Measurements from ENCODE around the gene SLC35A1.
"Not testable (repeated sequence)": the region's sequence is repeated elsewhere in the genome, so short reads cannot be mapped to it uniquely, and the experiment has no call there.

Gene SLC35A1, protein sequence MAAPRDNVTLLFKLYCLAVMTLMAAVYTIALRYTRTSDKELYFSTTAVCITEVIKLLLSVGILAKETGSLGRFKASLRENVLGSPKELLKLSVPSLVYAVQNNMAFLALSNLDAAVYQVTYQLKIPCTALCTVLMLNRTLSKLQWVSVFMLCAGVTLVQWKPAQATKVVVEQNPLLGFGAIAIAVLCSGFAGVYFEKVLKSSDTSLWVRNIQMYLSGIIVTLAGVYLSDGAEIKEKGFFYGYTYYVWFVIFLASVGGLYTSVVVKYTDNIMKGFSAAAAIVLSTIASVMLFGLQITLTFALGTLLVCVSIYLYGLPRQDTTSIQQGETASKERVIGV

DNA sequence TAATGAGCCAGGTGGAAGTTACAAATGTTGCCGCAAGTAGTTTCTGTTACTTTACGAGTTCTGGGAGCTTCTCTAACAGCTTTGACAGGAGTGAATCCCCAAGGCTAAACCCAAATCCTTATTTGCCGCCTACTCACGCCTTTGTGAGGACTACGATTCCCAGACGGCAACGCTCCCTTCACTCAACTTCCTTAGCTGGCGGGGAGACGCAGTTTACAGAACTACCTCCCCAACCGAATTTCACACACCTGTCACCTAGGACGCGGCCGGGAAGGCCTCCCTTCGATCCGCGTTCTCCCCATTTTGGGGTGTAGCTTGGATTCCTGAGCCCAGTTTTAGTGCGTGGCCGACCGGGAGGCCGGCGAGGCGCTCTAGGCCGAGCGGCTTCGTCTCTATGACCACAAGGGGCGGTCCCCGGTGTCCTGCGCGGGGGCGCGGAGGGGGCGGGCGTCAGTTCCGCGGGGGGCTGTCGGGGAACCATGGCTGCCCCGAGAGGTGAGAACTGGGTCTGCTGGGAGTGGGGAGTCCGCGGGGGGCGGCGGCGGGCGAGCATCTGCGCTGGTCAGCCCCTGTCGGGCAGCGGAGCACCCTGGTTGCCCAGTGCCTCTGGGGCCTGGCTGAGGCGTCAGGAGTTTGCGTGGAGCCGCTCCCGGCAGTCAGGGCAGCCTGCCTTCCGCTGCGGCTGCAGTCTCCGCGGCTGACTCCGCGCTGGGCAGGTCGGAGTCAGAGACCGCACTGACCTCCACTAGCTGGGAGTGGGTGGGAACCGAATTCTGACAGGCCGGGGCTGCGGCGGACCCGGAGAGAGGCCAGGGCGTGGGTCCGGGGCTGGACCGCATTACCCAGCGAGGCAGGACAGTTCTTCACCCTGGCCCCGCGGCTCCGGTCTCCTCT, at the start of gene SLC35A1:
Gene SLC35A1, plus strand, starts transcription at position 450 of the 894 bp plus-strand sequence. Its CDS starts 30 bp downstream, at position 480.
- peak; percentile 71 for DNase-seq (ENCODE audit: low spot score)

DNA sequence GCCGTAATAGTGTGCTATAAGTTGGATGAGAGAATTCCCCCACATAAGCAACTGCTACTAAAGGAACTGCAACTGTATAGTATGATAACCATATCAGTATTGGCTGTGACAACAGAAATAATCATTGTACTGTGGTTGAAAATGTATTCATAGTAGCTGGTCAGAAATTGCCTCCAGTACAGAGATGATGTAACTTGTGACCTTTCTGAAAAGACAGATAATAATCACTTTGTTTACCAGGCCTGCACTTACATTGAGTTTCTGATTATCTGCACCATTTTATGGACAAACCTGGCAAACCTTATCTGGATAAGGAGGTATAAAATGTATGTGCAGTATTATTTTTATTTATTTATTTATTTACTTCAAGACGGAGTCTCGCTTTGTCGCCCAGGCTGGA, 46.0 kb upstream of the SLC35A1 start:
- DNase-seq (ENCODE audit: low spot score), result peak; percentile 13

DNA sequence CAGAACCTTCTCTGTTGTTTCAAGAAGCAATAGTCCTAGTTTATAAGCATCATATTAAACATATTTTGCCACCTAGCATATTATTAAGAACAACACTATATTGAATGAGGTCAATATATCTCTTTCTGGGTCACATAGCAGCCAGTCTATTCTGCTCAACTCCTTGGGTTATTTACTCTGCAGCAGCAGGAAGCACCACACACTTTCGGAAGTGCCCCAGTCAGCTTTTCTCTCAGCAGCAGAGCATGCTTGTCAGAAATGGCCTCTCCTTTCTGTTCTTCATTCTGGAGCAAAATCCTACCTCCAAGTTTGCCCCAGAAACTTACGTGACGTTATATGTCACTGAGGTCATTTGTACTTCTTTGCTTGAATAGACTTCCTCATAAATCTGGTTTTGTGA, 42.3 kb upstream of the SLC35A1 start:
- no peak for DNase-seq (ENCODE audit: low spot score)

DNA sequence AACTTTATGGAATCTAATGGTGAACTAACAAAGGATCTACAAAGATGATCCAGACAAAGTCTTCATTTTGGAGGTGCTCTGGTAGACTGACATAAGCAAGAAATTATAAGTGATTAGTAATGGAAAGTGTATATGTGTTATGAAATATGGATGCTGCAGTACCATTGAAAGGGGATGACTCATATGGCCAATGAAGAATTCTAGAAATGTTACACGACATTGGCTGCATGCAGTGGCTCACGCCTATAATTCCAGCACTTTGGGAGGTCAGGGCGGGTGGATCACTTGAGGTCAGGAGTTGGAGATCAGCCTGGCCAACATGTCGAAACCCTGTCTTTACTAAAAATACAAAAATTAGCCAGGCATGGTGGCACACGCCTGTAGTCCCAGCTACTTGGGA, 41.5 kb upstream of the SLC35A1 start:
- DNase-seq (ENCODE audit: low spot score), result no peak

DNA sequence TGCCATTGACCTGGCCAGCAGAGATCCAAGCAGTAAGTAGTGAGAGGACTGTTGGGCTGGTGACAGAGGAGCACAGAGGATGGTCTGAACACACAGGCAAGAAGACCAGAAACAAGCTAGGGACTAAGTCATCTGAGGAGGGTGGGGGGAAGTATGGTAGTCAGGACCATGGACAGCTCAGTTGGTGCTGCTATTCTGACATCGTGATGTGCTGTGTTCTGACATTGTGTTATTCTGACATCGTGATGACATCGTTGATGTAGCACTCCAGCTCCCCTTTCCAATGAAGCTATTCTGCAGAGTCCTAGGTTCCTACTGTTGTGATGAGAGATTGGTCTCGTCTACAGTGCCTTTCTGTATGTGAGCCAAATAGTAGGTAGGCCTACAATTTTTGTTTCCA, 36.3 kb upstream of the SLC35A1 start:
- DNase-seq (ENCODE audit: low spot score), result peak; percentile 43

DNA sequence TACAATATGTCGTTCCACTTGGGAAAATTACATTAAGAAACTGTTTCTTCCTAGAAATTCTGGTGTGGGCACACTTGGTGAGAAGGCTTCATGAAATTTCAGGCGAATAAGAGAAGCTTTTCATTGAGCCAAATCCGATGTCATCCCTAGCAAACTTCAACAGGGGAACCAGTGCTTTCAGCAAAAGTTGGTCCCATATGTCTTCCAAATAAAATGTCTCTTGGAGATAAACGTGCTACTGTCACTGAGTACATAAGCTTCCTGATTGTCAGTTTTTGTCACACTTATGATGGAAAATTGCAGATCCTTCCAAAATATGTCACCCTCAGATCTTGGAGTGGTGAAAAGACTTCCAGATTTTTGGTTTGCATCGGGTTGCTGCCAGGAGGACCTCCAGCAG, 31.1 kb upstream of the SLC35A1 start:
- DNase-seq (ENCODE audit: low spot score), result no peak

DNA sequence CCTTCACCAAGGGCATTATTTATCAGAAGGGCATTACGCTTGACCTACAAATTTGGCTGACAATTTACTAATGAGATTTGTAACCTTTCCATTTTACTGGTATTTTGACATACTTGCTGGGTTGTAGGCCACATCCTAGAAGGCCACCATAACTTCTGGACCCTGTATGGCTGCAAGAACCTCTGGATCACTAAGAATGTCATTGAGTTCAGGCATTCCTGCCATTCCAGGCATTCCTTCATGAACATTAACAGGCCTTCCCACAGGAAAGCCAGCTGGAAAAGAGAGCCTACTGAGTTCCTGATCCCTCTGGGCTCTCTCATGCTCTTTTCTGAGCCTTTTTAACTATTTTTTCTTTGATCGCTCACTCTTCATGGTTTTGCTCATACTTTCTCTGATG, 28.4 kb upstream of the SLC35A1 start:
- DNase-seq (ENCODE audit: low spot score), result no peak

DNA sequence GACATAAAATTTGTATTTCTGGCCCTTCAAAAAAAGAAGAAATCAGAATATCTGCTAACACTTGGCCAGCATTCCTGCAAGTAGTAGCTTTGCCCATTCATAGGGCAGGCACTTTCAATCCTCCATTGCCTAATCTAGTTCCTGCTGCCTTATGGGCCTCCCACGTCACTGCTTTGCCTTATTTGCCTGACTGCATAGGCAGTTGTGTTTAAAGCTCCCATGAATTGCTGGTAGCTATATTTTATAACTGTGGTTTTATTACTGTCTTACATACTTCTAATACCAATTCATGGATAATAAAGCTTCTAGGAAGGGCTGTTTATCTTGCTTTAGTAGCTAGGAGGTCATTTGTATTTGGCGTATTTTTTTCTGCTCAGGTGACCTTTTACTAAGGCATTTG, 7.7 kb upstream of the SLC35A1 start:
- DNase-seq (ENCODE audit: low spot score), result no peak

DNA sequence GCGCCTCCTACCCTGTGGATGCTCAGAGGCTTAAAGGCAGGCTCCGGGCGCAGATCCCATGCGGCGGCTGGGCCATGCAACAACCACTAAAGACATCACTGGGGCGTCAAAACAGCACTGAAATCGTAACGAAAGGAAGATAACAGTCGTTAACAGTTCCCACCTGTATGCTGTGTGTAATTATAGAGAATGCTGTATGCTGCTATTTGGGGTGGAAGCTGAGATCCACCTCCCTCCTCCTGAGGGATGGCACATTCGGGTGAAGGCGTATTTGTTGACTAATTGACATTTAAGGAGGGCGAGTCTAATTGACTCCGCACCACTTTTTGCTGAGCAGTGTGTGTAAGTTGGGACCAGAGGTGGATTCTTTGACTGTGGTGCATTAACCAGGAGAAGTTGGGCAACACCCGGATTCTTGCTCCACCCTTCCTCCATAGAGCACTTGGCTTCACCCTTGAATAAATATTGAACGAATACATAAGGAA, 687 bp downstream of the SLC35A1 start:
- peak; percentile 30 for DNase-seq (ENCODE audit: low spot score)

DNA sequence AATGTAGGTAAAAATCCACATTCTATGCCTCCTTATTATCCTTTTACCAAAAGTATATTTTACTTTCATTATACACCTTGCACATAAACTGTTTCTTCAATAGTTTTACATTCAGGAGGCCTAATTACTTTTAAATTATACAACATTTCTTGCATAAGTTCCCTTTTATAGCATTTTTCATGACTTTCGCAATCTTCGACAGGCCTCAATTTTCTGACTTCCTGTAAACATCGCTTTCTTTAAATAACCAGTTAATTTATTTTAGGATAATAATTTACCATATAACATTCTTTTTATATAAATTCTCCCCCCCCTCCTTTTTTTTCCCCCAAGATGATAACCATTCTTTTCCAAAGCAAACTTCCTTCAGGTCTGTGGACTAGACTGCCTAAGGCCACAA, 9.2 kb downstream of the SLC35A1 start:
- no peak for DNase-seq (ENCODE audit: low spot score)

DNA sequence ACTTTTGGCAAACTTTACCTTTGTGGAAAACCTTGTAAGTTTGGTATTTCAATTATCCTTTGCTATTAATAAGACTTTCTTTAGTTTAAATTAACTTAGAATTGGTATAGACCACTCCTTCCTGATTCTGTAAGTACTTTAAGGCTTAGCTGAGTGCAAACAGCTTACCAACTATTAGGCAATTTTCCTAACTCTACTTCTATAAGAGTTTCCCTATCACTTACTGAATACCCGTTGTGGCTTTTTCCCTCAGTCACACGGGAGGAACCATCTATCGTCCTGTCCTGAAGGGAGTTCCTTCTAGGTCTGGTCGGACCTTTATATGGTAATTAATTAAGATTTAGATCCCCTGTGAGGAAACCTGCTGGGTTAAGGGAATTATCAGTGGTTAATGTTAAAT, 9.6 kb downstream of the SLC35A1 start:
- no peak for DNase-seq (ENCODE audit: low spot score)

DNA sequence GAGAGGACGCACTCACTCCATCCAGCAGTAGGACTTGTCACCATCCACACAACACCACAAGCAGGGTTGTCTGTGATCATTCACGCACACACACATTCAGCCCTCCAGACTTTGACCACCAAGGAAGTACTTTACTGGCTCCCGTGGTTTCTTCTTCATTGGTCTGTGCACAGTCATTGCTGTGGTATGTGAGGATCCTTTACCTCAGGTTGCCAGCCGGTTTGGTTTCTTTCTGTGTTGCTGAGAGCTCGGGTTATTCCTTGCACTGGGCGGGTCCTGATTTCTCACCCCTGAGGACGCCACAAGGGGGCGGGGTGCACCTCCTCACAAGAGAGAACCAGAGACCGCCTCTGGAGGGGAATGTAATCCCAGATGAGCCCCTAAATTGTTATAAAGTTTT, 11.2 kb downstream of the SLC35A1 start:
- no peak for DNase-seq (ENCODE audit: low spot score)

DNA sequence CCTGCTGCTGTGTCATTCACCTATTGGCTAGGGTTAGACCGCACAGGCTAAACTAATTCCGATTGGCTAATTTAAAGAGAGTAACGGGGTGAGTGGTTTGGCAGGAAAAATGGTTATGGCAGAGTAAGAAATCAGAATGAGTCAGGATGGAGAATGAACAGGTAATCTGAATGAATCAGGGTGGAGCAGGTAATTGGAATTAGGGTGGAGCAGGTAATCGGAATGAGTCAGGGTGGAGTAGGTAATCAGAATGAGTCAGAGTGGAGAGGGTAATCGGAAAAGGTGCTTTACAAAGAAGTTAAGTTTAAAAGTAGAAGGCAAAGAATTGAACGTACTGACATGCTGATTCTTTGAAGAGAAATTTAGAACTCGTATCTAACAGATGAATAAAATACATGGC, 11.7 kb downstream of the SLC35A1 start:
- no peak for DNase-seq (ENCODE audit: low spot score)

DNA sequence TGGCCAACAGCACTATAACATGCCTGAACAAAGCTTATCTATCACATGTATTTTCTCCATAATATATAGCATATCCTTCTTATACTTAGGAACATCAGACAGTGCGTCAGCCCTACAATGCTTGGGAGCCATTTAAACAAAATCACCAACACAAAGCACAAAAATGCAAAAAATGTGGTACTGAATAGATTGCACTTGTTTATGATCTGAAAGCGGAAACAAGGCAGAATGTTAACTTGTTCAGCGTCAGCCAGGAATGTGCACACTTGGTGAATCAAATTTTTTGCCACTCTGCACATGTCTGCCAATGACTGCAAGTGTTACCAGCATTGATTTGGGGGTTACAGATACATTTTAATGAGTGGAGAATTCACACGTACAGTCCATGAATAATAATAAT, 14.8 kb downstream of the SLC35A1 start:
- no peak for DNase-seq (ENCODE audit: low spot score)

DNA sequence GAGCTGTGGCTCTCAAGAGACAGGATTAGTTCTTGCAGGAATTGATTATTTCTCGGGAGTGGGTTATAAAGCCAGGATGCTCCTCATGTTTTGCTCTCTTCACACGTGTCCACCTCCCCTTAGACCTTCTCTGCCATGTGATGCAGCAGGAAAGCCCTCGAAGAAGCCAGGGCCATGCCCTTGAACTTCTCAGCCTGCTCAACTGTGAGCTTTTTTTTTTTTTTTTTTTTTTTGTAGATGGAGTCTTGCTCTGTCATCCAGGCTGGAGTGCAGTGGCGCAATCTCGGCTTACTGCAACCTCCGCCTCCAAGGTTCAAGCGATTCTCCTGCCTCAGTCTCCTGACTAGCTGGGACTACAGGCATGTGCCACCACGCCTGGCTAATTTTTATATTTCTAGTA, 16.6 kb downstream of the SLC35A1 start:
- DNase-seq (ENCODE audit: low spot score), result not testable (repeated sequence)

DNA sequence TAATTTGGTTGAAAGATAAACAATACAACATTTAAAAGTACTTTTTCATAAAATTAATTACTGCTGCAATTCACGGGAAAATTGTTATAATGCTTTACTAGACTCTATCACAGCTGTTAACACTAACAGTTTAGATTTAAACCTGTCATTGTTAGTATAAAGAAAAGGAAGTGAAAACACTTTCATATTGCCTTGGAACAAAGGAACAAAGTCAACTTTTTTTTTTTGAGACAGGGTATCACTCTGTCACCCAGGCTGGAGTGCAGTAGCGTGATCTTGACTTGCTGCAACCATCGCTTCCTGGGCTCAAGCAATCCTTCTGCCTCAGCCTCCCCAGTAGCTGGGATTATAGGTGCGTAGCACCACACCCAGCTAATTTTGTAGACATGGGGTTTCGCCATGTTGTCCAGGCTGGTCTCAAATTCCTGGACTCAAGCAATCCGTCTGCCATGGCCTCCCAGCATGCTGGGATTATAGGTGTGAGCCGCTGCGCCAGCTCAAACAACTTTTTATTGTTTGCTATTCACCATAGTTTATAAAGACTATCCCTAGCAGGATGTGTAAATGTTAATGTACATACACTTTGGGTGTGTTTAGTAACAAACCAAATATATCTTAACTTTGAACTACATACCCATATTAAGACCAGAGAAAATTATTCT, 22.1 kb downstream of the SLC35A1 start:
- DNase-seq (ENCODE audit: low spot score), result no peak

DNA sequence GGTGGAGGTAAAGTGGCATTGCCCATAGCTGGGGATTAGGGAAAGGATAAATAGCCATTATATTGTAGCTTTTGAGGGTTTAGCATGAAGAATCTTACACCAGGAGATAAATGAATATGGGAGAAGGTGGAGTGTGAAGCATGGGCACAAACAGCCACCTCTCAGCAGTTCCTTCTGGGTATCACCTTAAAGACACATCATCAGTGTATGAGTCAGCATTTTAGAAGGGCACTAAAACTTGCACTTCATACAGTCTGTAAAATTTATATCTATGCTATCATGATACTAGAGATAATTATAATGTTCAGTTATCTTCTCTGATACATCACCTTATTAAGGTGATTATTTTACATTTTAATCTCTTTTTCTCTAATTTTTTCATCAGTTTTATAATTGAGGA, 25.3 kb downstream of the SLC35A1 start:
- no peak for DNase-seq (ENCODE audit: low spot score)

DNA sequence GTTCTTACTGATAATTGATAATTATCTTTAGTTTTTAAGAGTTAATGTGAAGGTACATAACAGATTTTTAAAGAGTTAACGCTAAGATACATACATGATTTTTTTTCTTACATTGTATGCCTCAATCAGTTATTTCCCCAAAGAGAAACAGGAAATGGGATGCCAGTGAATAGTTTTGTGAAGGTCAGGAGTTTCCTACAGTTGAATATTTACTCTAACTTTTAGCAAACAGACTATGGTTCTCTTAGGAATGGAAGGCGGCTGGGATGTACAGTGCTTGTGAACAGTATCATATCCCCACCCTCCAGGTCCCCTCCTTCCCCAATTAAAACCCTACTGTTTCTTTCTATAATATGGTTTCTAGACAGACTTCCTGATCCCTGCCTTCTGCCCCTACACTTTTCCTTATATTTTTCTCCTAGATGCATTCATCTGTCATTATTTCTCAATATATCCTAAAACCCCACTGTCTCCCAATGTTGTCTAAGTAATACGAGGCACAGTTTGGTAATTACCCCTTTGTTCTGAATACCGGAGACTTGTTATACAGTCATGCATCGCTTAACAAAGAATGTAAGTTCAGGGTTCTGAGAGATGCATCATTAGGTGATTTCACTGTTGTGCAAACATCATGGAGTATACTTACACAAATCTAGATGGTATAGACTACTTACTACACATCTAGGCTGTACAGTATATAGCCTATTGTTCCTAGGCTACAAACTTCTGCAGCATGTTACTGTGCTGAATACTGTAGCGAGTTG, 29.2 kb downstream of the SLC35A1 start:
- DNase-seq (ENCODE audit: low spot score), result no peak

DNA sequence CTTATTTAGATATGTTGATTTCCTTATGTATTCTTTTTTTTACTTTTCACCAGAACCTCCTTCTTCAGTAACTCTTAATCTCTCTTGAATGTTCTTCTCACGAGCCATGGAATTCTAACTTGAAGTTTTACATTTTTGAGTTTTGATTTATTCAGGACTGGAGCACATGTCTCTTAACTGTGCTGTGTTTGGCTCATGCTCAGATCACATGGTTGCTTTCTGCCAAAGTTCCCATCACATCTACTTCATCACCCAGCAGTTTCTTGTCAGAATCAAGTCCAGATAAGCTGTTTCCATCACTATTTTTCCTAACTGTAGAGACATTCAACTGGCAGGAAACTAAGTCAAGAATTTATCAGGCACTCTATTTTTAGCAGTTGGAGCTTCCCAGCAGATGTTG, 31.7 kb downstream of the SLC35A1 start:
- DNase-seq (ENCODE audit: low spot score), result no peak

DNA sequence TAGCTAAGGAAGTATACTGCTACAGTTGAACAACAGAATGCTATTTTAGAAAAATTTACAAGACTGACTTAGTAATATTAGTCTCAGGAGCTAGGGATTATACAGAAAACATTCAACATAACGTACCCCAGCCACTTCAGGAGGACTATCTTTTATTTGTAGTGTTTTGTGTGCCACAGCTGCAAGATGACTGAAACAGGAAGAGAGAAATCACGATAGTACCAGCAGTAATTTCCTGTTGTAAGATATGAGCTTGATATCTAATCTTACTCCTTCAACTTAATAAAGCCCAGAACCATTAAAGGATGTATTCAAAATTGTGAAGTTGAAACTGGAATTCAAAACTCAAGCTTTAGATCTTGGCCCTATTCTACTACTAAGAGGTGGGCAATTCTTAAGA, 42.1 kb downstream of the SLC35A1 start:
- no peak for DNase-seq (ENCODE audit: low spot score)

DNA sequence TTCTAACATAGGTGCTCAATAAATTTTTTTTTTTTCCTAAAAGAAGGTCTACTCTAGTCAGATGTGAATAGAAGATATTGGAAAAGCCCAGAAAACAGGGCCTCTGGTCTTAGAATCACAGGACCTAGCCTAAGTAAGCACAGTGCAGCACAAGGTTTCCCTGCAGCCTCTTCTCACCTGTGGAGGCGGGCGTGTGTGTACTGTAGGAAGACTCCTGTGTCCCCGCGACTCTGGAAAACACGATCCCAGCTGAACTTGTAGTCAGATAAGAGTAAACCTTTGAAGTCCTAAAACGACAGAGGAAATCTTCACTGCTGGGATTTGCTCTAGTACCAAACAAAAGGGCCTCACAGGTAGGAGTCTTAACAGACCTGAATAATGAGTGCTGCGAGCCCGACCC, 45.7 kb downstream of the SLC35A1 start:
- no peak for DNase-seq (ENCODE audit: low spot score)

DNA sequence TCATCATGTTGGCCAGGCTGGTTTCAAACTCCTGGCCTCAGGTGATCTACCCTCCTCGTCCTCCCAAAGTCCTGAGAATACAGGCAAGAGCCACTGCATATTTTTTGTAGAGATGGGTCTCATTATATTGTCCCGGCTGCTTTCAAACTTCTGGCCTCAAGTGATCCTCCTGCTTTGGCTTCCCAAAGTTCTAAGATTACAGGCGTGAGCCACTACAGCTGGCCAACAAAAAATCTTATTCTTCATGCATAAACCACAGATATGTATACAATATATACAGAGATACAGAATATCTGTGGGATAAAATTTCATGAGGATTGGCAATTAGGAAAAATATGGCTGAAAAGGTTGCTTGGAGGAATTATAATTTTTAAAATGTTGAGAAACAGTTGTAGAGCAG, 49.9 kb downstream of the SLC35A1 start:
- DNase-seq (ENCODE audit: low spot score), result no peak
